Thymus (tissue), 11 donors: ENCODE measurements around the gene NT5C1B. TPM values are rescaled to one million over a fixed set of nuclear protein-coding genes. Genes with fewer than 3 reads are reported as not detected.

Experiments used
- DNase-seq, 9 donors: peaks; one replicate each; pipeline ENCODE4 v3.0.0-alpha.2; 2013; ENCODE audit warnings: low spot score in 9 of 9, low read depth in 6 of 9, missing footprints in 1 of 9
- H3K27ac ChIP-seq, 2 donors: one replicate each; pipeline ENCODE4 v1.5.1; 2013; ENCODE audit warnings: control low read depth in 1 of 2, low read depth in 1 of 2, low read length in 1 of 2, mild to moderate bottlenecking in 1 of 2, moderate library complexity in 1 of 2
- H3K27me3 ChIP-seq, 2 donors: one replicate each; pipeline ENCODE4 v1.5.1; 2013; ENCODE audit warnings: low read length in 1 of 2; ENCODE audit not compliant: control insufficient read depth in 2 of 2, insufficient read depth in 1 of 2
- H3K36me3 ChIP-seq, 2 donors: one replicate each; pipeline ENCODE4 v1.5.1; 2013; ENCODE audit warnings: low read length in 1 of 2, mild to moderate bottlenecking in 1 of 2, moderate library complexity in 1 of 2; ENCODE audit not compliant: control insufficient read depth in 2 of 2, insufficient read depth in 2 of 2
- H3K4me1 ChIP-seq, 2 donors: one replicate each; pipeline ENCODE4 v1.5.1; 2013; ENCODE audit warnings: low read length in 2 of 2; ENCODE audit not compliant: control insufficient read depth in 2 of 2, insufficient read depth in 2 of 2
- H3K4me3 ChIP-seq, 2 donors: one replicate each; pipeline ENCODE4 v1.5.1; 2013; ENCODE audit warnings: low read length in 2 of 2, control low read depth in 1 of 2, mild to moderate bottlenecking in 1 of 2
- H3K9me3 ChIP-seq, 2 donors: one replicate each; pipeline ENCODE4 v1.5.1; 2013; ENCODE audit warnings: low read length in 1 of 2, mild to moderate bottlenecking in 1 of 2; ENCODE audit not compliant: control insufficient read depth in 2 of 2, insufficient read depth in 1 of 2
- WGBS: extraction: QIAGEN DNeasy Blood & Tissue Kit; methylation state at CpG from one replicate; pipeline ENCODE4 v1.1.7; 2013; 5-methylcytosine and 5-hydroxymethylcytosine counted together
- polyA plus RNA-seq: library from polyadenylated mRNA; stranded (reverse); fragments of 200-250 nt; gene quantifications from one replicate; pipeline ENCODE4 v1.2.3, GENCODE V29; 2013
- total RNA-seq: library from RNA; stranded (reverse); fragments of 120-200 nt; gene quantifications from one replicate; pipeline ENCODE4 v1.2.4, GENCODE V29; 2013
- donor health status: healthy.

Gene NT5C1B
- total and polyA plus RNA-seq, 2 donors = not detected

GRCh38 chr2:18518116-18519111 is 71.0 kb downstream of the NT5C1B start:
- Histone ChIP-seq H3K36me3 (no peaks in the 10 kb centered on the region), H3K4me1 (no peaks in the 10 kb centered on the region), H3K4me3 (no peak overlapping the region), H3K9me3 (no peaks in the 10 kb centered on the region), H3K27me3 (peaks cover 0 to 8% of the 10 kb centered on the region in 2 donors), H3K27ac (no peak overlapping the region)
- WGBS = 90% methylated on average over 11 of the region's 11 CpGs
- no peak for DNase-seq

- Histone ChIP-seq H3K9me3 (no peaks in the 10 kb centered on the region), H3K36me3 (no peaks in the 10 kb centered on the region), H3K4me3 (no peak overlapping the region), H3K27me3 (peaks cover 0 to 7% of the 10 kb centered on the region in 2 donors), H3K27ac (no peak overlapping the region), H3K4me1 (no peaks in the 10 kb centered on the region)
- WGBS = 81% methylated on average over 1 of the region's 1 CpG
- DNase-seq = no peak
These were observed 72.0 kb downstream of the NT5C1B start for GRCh38 chr2:18517386-18517785.

GRCh38 chr2:18516112-18516511 is 73.3 kb downstream of the NT5C1B start:
- no peaks in the 10 kb centered on the region for H3K9me3 ChIP-seq
- H3K27me3 ChIP-seq = peaks cover 0 to 7% of the 10 kb centered on the region in 2 donors
- H3K36me3 ChIP-seq = no peaks in the 10 kb centered on the region
- DNase-seq = no peak
- H3K4me1 ChIP-seq = no peaks in the 10 kb centered on the region
- WGBS = 74% methylated on average over 11 of the region's 11 CpGs
- no peak overlapping the region for H3K27ac ChIP-seq
- H3K4me3 ChIP-seq = no peak overlapping the region

- H3K4me1 ChIP-seq = no peaks in the 10 kb centered on the region
- 92% methylated on average over 4 of the region's 4 CpGs for WGBS
- H3K9me3 ChIP-seq = no peaks in the 10 kb centered on the region
- no peaks in the 10 kb centered on the region for H3K36me3 ChIP-seq
- no peak for DNase-seq
- no peak overlapping the region for H3K27ac ChIP-seq
- H3K27me3 ChIP-seq = peaks cover 0 to 5% of the 10 kb centered on the region in 2 donors
- H3K4me3 ChIP-seq = no peak overlapping the region
These were observed 74.6 kb downstream of the NT5C1B start for GRCh38 chr2:18514526-18515461.

Other genes with a start within 250 kb of the NT5C1B start
- 36.5 TPM for gene RDH14, start 28.9 kb downstream of the NT5C1B start, total RNA-seq
- 31.8 TPM for gene RDH14, start 28.9 kb downstream of the NT5C1B start, polyA plus RNA-seq